Measurements from ENCODE around the gene FAM9C.

The FAM9C gene

GRCh38 chrX:13005661-13006473 lies 38.6 kb downstream of the FAM9C start:
- peak in 1 of 5 experiments; percentile 53 for DNase-seq

GRCh38 chrX:13001961-13002671 lies 42.3 kb downstream of the FAM9C start:
- DNase-seq: peak in 1 of 5 experiments; percentile 63

- no peak for DNase-seq
Measured at GRCh38 chrX:13001097-13001496, 43.3 kb downstream of the FAM9C start.

- DNase-seq: peak in 2 of 5 experiments; percentile 22 to 78
Measured at GRCh38 chrX:13000301-13000811, 44.1 kb downstream of the FAM9C start.

- peak in 3 of 5 experiments; percentile 25 to 85 (median 46) for DNase-seq
Measured at GRCh38 chrX:12999422-12999821, 45.0 kb downstream of the FAM9C start.

- peak in 1 of 5 experiments; percentile 60 for DNase-seq
Measured at GRCh38 chrX:12997906-12998687, 46.3 kb downstream of the FAM9C start.

GRCh38 chrX:12996934-12997435 lies 47.4 kb downstream of the FAM9C start:
- no peak for DNase-seq

GRCh38 chrX:12994321-12994720 lies 50.1 kb downstream of the FAM9C start:
- DNase-seq: no peak

GRCh38 chrX:12993826-12994225 lies 50.6 kb downstream of the FAM9C start:
- DNase-seq: no peak

- no peak for DNase-seq
Measured at GRCh38 chrX:12992544-12993118, 51.8 kb downstream of the FAM9C start.

- no peak for DNase-seq
Measured at GRCh38 chrX:12991575-12991974, 52.8 kb downstream of the FAM9C start.

- no peak for DNase-seq
Measured at GRCh38 chrX:12989461-12989860, 55.0 kb downstream of the FAM9C start.

- DNase-seq: no peak
Measured at GRCh38 chrX:12988797-12989196, 55.6 kb downstream of the FAM9C start.

GRCh38 chrX:12987900-12988594 lies 56.4 kb downstream of the FAM9C start:
- no peak for DNase-seq

GRCh38 chrX:12987340-12987739 lies 57.1 kb downstream of the FAM9C start:
- no peak for DNase-seq

GRCh38 chrX:12986886-12987285 lies 57.5 kb downstream of the FAM9C start:
- no peak for DNase-seq

GRCh38 chrX:12986164-12986779 lies 58.1 kb downstream of the FAM9C start:
- peak in 1 of 5 experiments; percentile 42 for DNase-seq

Measured in T-helper 2 cell (primary cell).